ENCODE results near the gene PTPRC. TPM values are rescaled to one million over a fixed set of nuclear protein-coding genes. Genes with fewer than 3 reads are reported as not detected.

The PTPRC gene
- total RNA-seq, 3 donors from 2014 or later: 17.9 to 29.4 (median 18.0) TPM

DNA sequence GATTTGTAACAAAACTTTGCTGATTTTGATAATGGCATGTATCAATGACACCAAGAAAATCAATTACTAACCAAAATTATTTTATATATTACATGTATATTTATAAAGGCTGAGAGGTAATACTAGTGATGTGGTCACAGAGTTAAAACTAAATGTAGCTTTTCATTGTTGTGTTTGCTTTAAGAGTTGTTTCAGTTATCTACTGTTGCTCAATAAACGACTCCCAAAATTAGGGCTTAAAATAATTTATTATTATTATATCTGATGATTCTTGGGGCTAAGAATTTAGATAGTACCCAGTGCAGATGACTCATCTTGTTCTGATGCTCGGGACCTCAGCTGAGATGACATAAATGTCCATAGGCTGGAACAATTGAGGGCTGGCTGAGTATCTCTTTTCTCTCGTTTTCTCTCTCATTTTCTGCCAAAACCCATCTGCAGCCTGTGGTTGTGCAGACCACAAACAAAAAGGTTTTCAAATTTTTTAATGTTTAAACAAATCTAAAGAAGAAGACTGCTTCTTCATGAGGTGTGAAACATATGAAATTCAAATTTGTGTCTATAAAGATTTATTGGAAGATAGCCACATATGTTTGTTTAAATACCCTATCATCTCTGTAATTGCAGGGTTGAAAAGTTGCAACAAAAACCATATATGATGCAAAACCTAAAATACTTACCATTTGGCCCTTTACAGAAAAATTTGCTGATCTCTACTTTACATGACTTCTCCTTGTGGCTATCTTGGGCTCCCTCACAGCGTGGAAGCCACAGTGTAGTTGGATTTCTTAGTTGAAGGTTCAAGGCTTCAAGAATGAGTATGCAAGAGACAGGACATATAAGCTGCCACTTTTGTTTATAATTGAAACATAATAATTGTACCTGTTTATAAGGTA lies 14.8 kb upstream of the PTPRC start:
- Histone ChIP-seq H3K9me3 (no peaks in the 10 kb centered on the region), H3K4me3 (no peak overlapping the region), H3K36me3 (ENCODE audit: low read depth) (no peaks in the 10 kb centered on the region), H3K4me1 (ENCODE audit: low read depth) (no peaks in the 10 kb centered on the region)
- no peak for ATAC-seq
- TF ChIP-seq, protein P1, sequence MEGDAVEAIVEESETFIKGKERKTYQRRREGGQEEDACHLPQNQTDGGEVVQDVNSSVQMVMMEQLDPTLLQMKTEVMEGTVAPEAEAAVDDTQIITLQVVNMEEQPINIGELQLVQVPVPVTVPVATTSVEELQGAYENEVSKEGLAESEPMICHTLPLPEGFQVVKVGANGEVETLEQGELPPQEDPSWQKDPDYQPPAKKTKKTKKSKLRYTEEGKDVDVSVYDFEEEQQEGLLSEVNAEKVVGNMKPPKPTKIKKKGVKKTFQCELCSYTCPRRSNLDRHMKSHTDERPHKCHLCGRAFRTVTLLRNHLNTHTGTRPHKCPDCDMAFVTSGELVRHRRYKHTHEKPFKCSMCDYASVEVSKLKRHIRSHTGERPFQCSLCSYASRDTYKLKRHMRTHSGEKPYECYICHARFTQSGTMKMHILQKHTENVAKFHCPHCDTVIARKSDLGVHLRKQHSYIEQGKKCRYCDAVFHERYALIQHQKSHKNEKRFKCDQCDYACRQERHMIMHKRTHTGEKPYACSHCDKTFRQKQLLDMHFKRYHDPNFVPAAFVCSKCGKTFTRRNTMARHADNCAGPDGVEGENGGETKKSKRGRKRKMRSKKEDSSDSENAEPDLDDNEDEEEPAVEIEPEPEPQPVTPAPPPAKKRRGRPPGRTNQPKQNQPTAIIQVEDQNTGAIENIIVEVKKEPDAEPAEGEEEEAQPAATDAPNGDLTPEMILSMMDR (IDR thresholded peaks at IDR 0.05): no peak
- intact Hi-C loops (cut with DNase I, micrococcal nuclease): no loop called here
- DNase-seq: no peak

DNA sequence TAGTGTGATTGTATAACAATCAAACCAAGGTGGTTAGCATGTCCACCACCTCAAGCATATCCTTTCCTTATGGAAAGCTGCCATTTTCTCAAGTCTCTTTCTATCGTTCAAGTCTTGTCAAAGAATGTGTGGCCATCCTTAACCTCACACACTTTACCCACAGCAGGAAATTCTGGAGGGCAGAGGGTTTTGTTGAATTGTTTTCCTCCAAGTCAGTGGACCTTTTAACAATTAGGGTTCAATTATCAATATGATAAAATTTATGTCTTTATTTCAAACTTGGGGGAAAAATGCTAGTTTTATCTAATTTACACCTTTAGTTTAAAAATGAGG lies 14.2 kb upstream of the PTPRC start:
- no peaks in the 10 kb centered on the region for H3K4me1 ChIP-seq (ENCODE audit: low read depth)
- no peaks in the 10 kb centered on the region for H3K36me3 ChIP-seq (ENCODE audit: low read depth)
- no peak for DNase-seq
- no peak overlapping the region for H3K4me3 ChIP-seq
- H3K9me3 ChIP-seq: no peaks in the 10 kb centered on the region
- intact Hi-C loops (cut with DNase I, micrococcal nuclease): no loop called here
- TF ChIP-seq, protein P1 (IDR thresholded peaks at IDR 0.05): no peak
- no peak for ATAC-seq

DNA sequence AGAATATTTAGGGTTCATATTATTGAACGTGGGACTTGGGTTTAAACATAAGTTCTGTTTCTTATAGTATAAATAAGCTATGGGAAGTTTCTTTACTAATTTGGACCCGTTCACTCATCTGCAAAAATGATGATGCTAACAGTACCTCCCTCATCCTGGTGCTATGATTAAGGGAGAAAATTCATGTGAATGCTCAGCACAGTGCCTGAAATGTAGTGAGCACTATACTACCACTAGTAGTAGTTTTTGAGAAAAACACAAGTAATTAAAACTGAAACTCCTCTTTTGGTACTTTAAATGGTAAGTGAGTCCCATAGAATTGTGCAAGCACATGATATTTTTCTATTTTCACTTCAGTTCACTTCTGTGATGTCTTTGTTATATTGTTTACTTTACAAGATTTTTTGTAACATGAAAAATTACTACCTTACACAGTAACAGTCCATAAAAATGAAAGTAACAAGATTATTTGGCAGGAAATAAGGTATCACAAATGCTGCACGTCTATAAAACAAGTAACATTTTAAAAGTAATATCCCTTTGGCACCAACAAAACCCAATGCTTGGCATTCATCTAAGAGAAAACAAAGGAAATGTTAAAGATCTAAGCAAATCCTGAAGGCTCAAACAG lies 11.3 kb upstream of the PTPRC start:
- TF ChIP-seq, protein P1 (IDR thresholded peaks at IDR 0.05): no peak
- no peak for ATAC-seq
- DNase-seq: no peak
- H3K4me3 ChIP-seq: no peak overlapping the region
- intact Hi-C loops (cut with DNase I, micrococcal nuclease): no loop called here
- no peaks in the 10 kb centered on the region for H3K9me3 ChIP-seq
- no peaks in the 10 kb centered on the region for H3K36me3 ChIP-seq (ENCODE audit: low read depth)
- no peaks in the 10 kb centered on the region for H3K4me1 ChIP-seq (ENCODE audit: low read depth)

DNA sequence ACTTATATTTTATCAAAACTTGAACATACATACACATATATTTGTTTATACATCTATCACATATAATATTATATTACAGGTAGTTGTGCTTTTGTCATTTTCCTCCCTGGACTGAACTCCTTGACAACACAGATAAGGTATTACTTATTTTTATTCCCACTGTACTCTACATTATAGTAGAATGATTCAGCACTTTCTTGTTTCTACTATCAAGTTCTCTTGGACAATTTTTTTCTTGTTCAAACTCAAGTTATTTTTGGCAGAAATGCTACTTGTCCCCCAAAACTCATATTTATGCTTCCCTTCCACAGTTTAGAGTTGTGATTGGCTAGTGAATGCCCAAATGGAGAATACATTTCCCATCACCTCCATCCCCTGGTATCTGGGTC lies 10.8 kb upstream of the PTPRC start:
- Histone ChIP-seq H3K4me3 (no peak overlapping the region), H3K9me3 (no peaks in the 10 kb centered on the region), H3K4me1 (ENCODE audit: low read depth) (no peaks in the 10 kb centered on the region), H3K36me3 (ENCODE audit: low read depth) (no peaks in the 10 kb centered on the region)
- no peak for ATAC-seq
- intact Hi-C loops (cut with DNase I, micrococcal nuclease): no loop called here
- TF ChIP-seq, protein P1 (IDR thresholded peaks at IDR 0.05): no peak
- no peak for DNase-seq

DNA sequence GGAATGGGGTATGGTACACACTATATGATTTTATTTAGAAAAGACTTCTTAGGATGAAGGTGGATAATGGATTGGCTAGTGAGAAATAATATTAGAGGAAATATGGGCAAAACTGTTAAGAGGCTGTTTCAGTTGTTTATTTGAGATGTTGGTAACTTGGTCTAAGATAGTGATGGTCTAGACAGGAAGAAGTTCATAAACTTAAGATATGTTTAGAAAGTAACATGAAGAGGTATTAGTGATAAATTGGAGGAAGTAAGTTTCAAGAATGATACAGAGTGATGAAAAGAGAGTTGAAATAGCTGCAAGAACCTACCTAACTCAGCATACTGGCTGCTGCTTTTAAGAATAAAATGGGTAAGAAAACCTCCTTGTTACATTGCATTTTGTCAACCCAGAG lies 9.2 kb upstream of the PTPRC start:
- TF ChIP-seq, protein P1 (IDR thresholded peaks at IDR 0.05): no peak
- DNase-seq (no peak), ATAC-seq (no peak)
- intact Hi-C loops (cut with DNase I, micrococcal nuclease): no loop called here
- no peaks in the 10 kb centered on the region for H3K4me1 ChIP-seq (ENCODE audit: low read depth)
- H3K4me3 ChIP-seq: no peak overlapping the region
- H3K9me3 ChIP-seq: no peaks in the 10 kb centered on the region
- no peaks in the 10 kb centered on the region for H3K36me3 ChIP-seq (ENCODE audit: low read depth)
